ENCODE results near the gene SPINT3.
"Not testable (repeated sequence)": the region's sequence is repeated elsewhere in the genome, so short reads cannot be mapped to it uniquely, and the experiment has no call there.

Gene SPINT3

GRCh38 chr20:45503403-45503802 lies 12.0 kb downstream of the SPINT3 start:
- no peak overlapping the region for H3K4me3 ChIP-seq (ENCODE audit: low read depth, low read length)

GRCh38 chr20:45502561-45502960 lies 12.9 kb downstream of the SPINT3 start:
- no peak overlapping the region for H3K4me3 ChIP-seq (ENCODE audit: low read depth, low read length)

- no peak overlapping the region for H3K4me3 ChIP-seq (ENCODE audit: low read depth, low read length)
These were observed 13.8 kb downstream of the SPINT3 start for GRCh38 chr20:45501600-45501999.

- no peak overlapping the region for H3K4me3 ChIP-seq (ENCODE audit: low read depth, low read length)
These were observed 15.4 kb downstream of the SPINT3 start for GRCh38 chr20:45500022-45500421.

- no peak overlapping the region for H3K4me3 ChIP-seq (ENCODE audit: low read depth, low read length)
These were observed 17.4 kb downstream of the SPINT3 start for GRCh38 chr20:45497971-45498494.

- no peak overlapping the region for H3K4me3 ChIP-seq (ENCODE audit: low read depth, low read length)
These were observed 19.3 kb downstream of the SPINT3 start for GRCh38 chr20:45496166-45496565.

GRCh38 chr20:45495501-45495941 lies 19.9 kb downstream of the SPINT3 start:
- no peak overlapping the region for H3K4me3 ChIP-seq (ENCODE audit: low read depth, low read length)

- no peak overlapping the region for H3K4me3 ChIP-seq (ENCODE audit: low read depth, low read length)
These were observed 26.3 kb downstream of the SPINT3 start for GRCh38 chr20:45489083-45489531.

GRCh38 chr20:45487231-45487635 lies 28.2 kb downstream of the SPINT3 start:
- peak overlapping the region; percentile 4 for H3K4me3 ChIP-seq (ENCODE audit: low read depth, low read length)

GRCh38 chr20:45485388-45485787 lies 30.0 kb downstream of the SPINT3 start:
- no peak overlapping the region for H3K4me3 ChIP-seq (ENCODE audit: low read depth, low read length)

- H3K4me3 ChIP-seq (ENCODE audit: low read depth, low read length) = no peak overlapping the region
These were observed 30.7 kb downstream of the SPINT3 start for GRCh38 chr20:45484676-45485075.

GRCh38 chr20:45479822-45480221 lies 35.6 kb downstream of the SPINT3 start:
- H3K4me3 ChIP-seq (ENCODE audit: low read depth, low read length) = no peak overlapping the region

- not testable (repeated sequence) for H3K4me3 ChIP-seq (ENCODE audit: low read depth, low read length)
These were observed 37.8 kb downstream of the SPINT3 start for GRCh38 chr20:45477530-45478148.

- H3K4me3 ChIP-seq (ENCODE audit: low read depth, low read length) = not testable (repeated sequence)
These were observed 43.1 kb downstream of the SPINT3 start for GRCh38 chr20:45472286-45472685.

GRCh38 chr20:45470937-45471336 lies 44.5 kb downstream of the SPINT3 start:
- H3K4me3 ChIP-seq (ENCODE audit: low read depth, low read length) = peak overlapping the region; percentile 72

GRCh38 chr20:45470262-45470931 lies 45.0 kb downstream of the SPINT3 start:
- peak overlapping the region; percentile 72 for H3K4me3 ChIP-seq (ENCODE audit: low read depth, low read length)

- H3K4me3 ChIP-seq (ENCODE audit: low read depth, low read length) = peak within 1 kb of the TSS; percentile 72
These were observed 45.8 kb downstream of the SPINT3 start, which contains the start of gene WFDC2 for GRCh38 chr20:45469336-45470261. Gene WFDC2 (plus strand): TSS chr20:45469753. CDS start chr20:45469782, 29 bp downstream.

- H3K4me3 ChIP-seq (ENCODE audit: low read depth, low read length) = no peak overlapping the region
These were observed 47.6 kb downstream of the SPINT3 start for GRCh38 chr20:45467861-45468260.

- H3K4me3 ChIP-seq (ENCODE audit: low read depth, low read length) = no peak overlapping the region
These were observed 48.2 kb downstream of the SPINT3 start for GRCh38 chr20:45467172-45467571.

GRCh38 chr20:45465491-45466266 lies 49.7 kb downstream of the SPINT3 start:
- no peak overlapping the region for H3K4me3 ChIP-seq (ENCODE audit: low read depth, low read length)

Data from iPS-11a (cell line).